HG02571 (cell line): ENCODE data around the gene BIRC2.
"Not testable (repeated sequence)": the region's sequence is repeated elsewhere in the genome, so short reads cannot be mapped to it uniquely, and the experiment has no call there.

Experiments used
- ATAC-seq: cut with Tn5 transposase; IDR thresholded peaks from one replicate; pipeline ENCODE4 v1.9.1; 2021; ENCODE audit warnings: mild to moderate bottlenecking, moderate library complexity; ENCODE audit not compliant: unreplicated experiment

BIRC2 gene

DNA sequence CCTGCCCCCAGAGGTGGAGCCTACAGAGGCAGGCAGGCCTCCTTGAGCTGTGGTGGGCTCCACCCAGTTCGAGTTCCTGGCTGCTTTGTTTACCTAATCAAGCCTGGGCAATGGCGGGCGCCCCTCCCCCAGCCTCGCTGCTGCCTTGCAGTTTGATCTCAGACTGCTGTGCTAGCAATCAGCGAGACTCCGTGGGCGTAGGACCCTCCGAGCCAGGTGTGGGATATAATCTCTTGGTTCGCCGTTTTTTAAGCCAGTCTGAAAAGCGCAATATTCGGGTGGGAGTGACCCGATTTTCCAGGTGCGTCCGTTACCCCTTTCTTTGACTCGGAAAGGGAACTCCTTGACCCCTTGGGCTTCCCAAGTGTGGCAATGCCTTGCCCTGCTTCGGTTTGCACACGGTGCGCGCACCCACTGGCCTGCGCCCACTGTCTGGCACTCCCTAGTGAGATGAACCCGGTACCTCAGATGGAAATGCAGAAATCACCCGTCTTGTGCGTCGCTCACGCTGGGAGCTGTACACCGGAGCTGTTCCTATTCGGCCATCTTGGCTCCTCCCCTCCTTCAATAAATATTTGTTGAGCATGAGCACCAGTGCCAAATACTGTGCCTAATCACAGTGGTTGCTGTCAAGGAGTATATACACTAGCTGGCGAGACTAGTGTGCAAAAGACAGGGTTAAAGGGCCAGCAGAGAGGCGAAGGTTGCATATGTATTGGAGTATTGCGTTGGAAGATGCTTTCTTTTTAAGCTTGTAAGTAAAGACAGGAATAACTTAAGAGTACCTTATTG is 27.8 kb downstream of the BIRC2 start:
- not testable (repeated sequence) for ATAC-seq

- ATAC-seq: no peak
Observed at GRCh38 chr11:102375720-102376399, 28.8 kb downstream of the BIRC2 start.

DNA sequence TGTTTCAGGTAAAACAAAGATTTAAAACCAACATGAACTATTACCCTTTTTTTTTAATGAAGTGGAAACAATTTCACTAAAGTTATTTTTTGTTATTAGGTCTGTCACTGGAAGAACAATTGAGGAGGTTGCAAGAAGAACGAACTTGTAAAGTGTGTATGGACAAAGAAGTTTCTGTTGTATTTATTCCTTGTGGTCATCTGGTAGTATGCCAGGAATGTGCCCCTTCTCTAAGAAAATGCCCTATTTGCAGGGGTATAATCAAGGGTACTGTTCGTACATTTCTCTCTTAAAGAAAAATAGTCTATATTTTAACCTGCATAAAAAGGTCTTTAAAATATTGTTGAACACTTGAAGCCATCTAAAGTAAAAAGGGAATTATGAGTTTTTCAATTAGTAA is 30.9 kb downstream of the BIRC2 start:
- no peak for ATAC-seq

- ATAC-seq: no peak
Observed at GRCh38 chr11:102378818-102379217, 31.8 kb downstream of the BIRC2 start.

DNA sequence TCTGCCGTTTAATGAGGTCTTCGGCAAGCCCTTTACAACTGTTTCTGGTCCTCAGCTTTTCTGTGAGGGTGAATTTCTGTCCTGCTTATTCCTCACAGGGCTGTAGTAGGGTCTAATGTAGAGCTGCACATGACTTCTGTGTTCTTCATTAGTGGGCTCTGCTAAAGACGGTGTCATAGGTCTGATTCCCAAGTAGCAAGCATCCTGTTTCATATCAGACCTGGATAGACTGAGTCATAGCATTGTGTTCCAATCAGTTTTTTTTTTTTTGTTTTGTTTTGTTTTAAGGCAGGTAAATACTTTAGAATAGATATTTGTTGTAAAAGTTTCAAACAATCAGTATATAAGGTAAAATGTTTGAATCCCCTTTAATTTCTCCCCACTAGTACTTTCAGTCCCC is 35.4 kb downstream of the BIRC2 start:
- no peak for ATAC-seq

DNA sequence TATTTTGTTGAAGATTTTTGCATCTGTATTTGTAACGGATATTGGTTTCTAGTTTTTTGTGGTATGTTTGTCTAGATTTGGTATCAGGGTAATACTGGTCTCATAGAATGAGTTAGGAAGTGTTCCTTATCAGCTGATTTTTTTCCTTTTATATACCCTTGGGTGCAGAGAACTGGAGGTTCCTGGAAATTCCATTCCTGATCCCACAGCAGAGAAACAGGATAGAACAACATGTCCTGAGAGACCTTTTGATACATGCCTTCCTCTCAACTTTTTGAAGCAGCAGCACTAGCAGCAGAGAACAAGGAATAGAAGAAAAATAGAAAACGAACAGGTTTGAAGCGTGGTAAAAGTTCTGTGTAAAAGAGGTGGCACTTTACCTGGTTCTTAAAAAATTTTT is 36.8 kb downstream of the BIRC2 start:
- ATAC-seq: no peak

GRCh38 chr11:102384419-102385079 is 37.5 kb downstream of the BIRC2 start:
- ATAC-seq: no peak

- ATAC-seq: no peak
Observed at GRCh38 chr11:102385085-102386007, 38.3 kb downstream of the BIRC2 start.

- ATAC-seq: no peak
Observed at GRCh38 chr11:102386136-102386734, 39.2 kb downstream of the BIRC2 start.

DNA sequence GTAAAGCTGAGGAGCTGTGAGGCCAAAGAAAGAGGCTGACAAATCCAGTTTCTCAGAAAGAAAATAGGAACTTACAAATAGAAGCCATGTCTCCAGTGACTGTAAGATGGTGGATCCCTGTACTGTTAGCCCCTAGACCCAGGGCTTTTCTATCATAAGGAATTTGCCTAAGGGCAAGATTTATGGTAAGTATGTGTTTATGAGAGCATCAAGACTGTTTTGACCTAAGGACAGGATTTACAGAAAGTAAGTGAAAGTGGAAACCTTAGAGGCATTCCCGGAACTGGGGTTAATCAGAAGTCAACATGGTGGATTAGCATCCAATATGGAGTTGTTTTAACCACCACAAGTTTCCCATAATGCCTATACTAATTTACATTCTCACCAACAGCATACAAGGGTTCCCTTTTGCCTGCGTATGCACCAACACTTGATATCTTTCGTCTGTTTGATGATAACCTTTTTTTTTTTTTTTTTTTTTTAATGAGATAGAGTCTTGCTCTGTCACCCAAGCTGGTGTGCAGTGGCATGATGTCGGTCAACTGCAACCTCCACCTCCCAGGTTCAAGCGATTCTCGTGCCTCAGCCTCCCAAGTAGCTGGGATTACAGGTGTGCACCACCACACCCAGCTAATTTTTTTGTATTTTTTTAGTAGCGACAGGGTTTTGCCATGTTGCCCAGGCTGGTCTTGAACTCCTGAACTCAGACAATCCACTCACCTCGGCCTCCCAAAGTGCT is 40.2 kb downstream of the BIRC2 start:
- ATAC-seq: no peak

- ATAC-seq: no peak
Observed at GRCh38 chr11:102389253-102389652, 42.2 kb downstream of the BIRC2 start.

DNA sequence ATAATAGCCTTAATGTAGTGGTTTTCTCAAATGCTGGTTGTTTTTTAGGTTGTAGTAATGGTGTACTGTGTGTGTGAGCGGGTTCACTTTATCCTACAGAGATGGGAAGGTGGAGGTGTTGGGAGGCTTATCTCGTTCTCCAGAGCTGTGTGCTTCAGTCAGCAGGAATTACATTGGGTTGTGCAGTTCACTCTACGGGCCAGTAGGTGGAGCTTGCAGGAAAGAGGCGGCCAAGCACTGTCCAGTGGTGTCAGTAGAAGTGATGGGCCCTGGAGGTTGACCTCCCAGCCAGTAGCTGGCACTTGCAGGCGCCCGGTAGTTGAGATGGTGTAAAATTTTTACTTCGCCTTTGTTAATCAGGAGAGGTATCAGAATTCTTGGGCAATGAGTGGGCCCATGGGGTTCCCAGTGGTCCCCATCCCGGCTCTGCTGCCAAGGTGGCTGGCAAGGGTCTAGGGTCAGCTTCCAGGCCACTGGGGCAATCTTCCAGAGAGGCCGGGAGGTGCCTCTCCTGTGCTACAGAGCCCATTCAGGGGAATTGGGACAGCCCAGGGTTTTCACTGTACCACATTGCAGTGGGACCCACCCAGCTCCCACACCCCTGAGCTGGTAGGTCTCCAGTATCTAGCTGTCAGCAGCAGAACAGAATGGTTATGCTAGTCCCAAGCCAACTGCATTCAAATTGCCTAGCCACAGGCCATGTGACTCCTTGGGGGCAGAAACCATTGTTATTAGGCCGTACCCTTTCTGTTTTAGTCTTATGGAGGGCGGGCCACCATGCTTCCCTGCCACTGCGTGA is 43.9 kb downstream of the BIRC2 start:
- ATAC-seq: peak; percentile 80

- no peak for ATAC-seq
Observed at GRCh38 chr11:102391549-102392237, 44.7 kb downstream of the BIRC2 start.

GRCh38 chr11:102393272-102393730 is 46.3 kb downstream of the BIRC2 start:
- no peak for ATAC-seq

GRCh38 chr11:102395720-102396393 is 48.8 kb downstream of the BIRC2 start:
- no peak for ATAC-seq

DNA sequence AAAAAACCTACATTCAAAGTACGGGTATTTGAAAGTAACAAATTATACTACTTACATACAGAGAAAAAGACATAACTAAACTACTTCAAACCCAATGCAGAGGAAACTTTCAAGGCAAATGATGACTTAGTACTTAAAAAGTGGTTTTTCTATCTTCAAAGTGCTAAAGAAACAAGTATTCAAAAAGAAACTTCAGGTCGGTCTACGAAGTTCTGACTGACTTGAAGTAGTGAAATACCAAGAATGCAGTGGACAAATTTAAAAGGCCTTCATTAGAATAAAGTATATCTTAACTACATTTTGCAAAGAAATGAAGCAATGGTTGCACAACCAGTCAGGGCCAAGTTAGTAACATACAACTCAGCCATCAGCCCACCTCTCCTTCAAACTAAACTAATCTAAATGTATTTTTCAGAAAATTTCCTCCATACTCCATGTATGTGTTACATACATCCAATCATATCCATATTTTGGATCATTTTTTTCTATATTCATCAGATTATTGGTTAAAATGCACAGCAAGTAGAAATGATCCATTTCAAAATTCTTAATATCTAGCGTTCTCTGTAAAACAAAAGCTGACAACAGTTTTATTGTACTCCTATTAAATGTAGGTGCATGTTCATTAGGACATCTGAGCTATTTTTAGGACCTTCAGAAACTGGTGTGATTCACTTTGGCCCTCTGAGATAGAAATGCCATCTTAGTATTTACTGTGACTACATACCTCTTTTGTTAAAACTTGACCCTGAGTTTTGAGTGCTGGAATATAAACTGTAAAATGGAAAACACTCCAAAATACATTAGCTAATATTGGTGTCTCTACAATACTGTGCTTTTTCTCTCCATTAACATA is 49.9 kb downstream of the BIRC2 start:
- no peak for ATAC-seq

GRCh38 chr11:102398297-102398696 is 51.3 kb downstream of the BIRC2 start:
- no peak for ATAC-seq
